PC-3 (cell line): Measurements from ENCODE around the gene CCKAR.

ENCODE experiments used
- CTCF ChIP-seq: fragments of 300-600 bp; sonication (generic); conservative IDR thresholded peaks from 2 replicates; pipeline ENCODE4 v1.5.1; 2017; ENCODE audit warnings: antibody characterized with exemption, low read depth, mild to moderate bottlenecking, low read length
- EZH2 ChIP-seq: fragments of 300-600 bp; sonication (generic); IDR thresholded peaks from one replicate; pipeline ENCODE4 v1.6.1; 2017; ENCODE audit warnings: antibody characterized with exemption, mild to moderate bottlenecking, low read length; ENCODE audit not compliant: unreplicated experiment

GRCh38 chr4:26459054-26459755 is 31.1 kb downstream of the CCKAR start:
- peak; percentile 68 for TF ChIP-seq CTCF
- no peak for TF ChIP-seq EZH2
